HG03342 (cell line): ENCODE results near the gene APOL2.
"Not testable (repeated sequence)": the region's sequence is repeated elsewhere in the genome, so short reads cannot be mapped to it uniquely, and the experiment has no call there.

Source experiments
- ATAC-seq: cut with Tn5 transposase; IDR thresholded peaks from one replicate; pipeline ENCODE4 v1.9.1; 2021; ENCODE audit warnings: mild to moderate bottlenecking, moderate library complexity; ENCODE audit not compliant: unreplicated experiment

APOL2 gene

GRCh38 chr22:36202906-36203305 lies 36.4 kb downstream of the APOL2 start:
- not testable (repeated sequence) for ATAC-seq

- no peak for ATAC-seq
Measured at GRCh38 chr22:36201630-36202319, 37.6 kb downstream of the APOL2 start, which contains the start of gene APOL4. TSS of gene APOL4 (minus strand) at chr22:36201809. CDS start at chr22:36201734, 75 bp downstream.

GRCh38 chr22:36201025-36201424 lies 38.3 kb downstream of the APOL2 start:
- ATAC-seq = not testable (repeated sequence)

- ATAC-seq = no peak
Measured at GRCh38 chr22:36199001-36199551, 40.3 kb downstream of the APOL2 start.

GRCh38 chr22:36198536-36198935 lies 40.8 kb downstream of the APOL2 start:
- no peak for ATAC-seq

- no peak for ATAC-seq
Measured at GRCh38 chr22:36197514-36198146, 41.7 kb downstream of the APOL2 start.

- no peak for ATAC-seq
Measured at GRCh38 chr22:36197065-36197440, 42.3 kb downstream of the APOL2 start.

- no peak for ATAC-seq
Measured at GRCh38 chr22:36196254-36197064, 42.9 kb downstream of the APOL2 start.

- no peak for ATAC-seq
Measured at GRCh38 chr22:36194971-36195370, 44.4 kb downstream of the APOL2 start.

GRCh38 chr22:36194385-36194784 lies 44.9 kb downstream of the APOL2 start:
- no peak for ATAC-seq

- no peak for ATAC-seq
Measured at GRCh38 chr22:36193577-36193976, 45.8 kb downstream of the APOL2 start.

- ATAC-seq = no peak
Measured at GRCh38 chr22:36193171-36193570, 46.2 kb downstream of the APOL2 start.

- ATAC-seq = no peak
Measured at GRCh38 chr22:36192542-36192941, 46.8 kb downstream of the APOL2 start.

GRCh38 chr22:36191106-36191836 lies 48.1 kb downstream of the APOL2 start:
- ATAC-seq = no peak

GRCh38 chr22:36187862-36188261 lies 51.5 kb downstream of the APOL2 start:
- ATAC-seq = not testable (repeated sequence)

- no peak for ATAC-seq
Measured at GRCh38 chr22:36185828-36186624, 53.3 kb downstream of the APOL2 start.

- no peak for ATAC-seq
Measured at GRCh38 chr22:36184433-36185025, 54.8 kb downstream of the APOL2 start.

- no peak for ATAC-seq
Measured at GRCh38 chr22:36183446-36183845, 55.9 kb downstream of the APOL2 start.

GRCh38 chr22:36182857-36183256 lies 56.5 kb downstream of the APOL2 start:
- ATAC-seq = no peak

GRCh38 chr22:36182056-36182455 lies 57.3 kb downstream of the APOL2 start:
- ATAC-seq = no peak
